ENCODE data around the gene CDCA7.
"Not testable (repeated sequence)": the region's sequence is repeated elsewhere in the genome, so short reads cannot be mapped to it uniquely, and the experiment has no call there.

The CDCA7 gene

DNA sequence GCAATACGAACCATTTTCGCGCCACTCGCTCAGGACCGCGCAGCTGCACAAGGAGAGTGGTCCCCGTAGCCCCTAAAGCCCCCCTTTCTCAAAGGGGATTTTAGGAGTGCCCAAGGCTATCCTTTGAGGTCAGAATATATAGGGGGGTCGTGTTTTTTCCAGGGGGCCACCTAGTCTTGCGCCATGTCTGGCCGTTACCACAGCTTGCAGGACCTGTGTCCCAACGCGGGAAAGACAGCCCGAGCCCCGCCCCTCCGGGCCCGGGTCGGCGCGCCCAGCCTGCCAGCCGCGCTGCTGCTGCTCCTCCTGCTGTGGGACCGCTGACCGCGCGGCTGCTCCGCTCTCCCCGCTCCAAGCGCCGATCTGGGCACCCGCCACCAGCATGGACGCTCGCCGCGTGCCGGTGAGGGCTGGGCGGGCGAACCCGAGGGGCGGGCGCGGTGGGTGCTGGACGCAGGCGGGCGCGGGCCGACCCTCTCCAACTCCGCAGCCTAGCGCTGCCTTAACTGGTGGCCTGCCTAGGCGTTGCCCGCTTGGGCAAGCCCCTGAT, at the start of gene CDCA7:
Gene CDCA7 (plus strand): TSS at position 291 of the 550 bp plus-strand sequence. CDS start 92 bp downstream, at position 383.
- H3K4me3 ChIP-seq (ENCODE audit: low read depth, low read length): peak within 1 kb of the TSS; percentile 74
- peak; percentile 27 for DNase-seq (ENCODE audit: low read depth)

- DNase-seq (ENCODE audit: low read depth): no peak
- H3K4me3 ChIP-seq (ENCODE audit: low read depth, low read length): no peak overlapping the region
These were observed 49.4 kb upstream of the CDCA7 start for GRCh38 chr2:173305303-173305702.

DNA sequence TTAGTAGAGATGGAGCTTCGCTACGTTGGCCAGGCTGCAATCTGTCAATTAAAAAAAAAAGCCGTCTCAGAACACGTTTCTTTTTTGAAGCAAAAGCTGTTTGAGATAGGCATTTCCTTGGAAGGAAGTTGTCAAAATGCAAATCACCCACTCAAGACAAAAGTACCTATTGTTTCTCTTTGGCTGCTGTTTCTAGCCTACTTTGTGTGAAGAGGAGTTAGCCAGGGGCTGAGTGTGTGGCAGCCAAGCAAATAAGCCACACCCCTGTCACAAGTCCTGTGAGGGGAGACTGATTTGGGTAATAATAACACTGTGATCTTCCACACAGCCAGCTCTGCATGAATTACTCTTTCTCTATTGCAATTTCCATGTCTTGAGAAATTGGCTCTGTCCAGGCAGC, 47.4 kb upstream of the CDCA7 start:
- DNase-seq (ENCODE audit: low read depth): no peak
- H3K4me3 ChIP-seq (ENCODE audit: low read depth, low read length): no peak overlapping the region

GRCh38 chr2:173309370-173309769, 45.3 kb upstream of the CDCA7 start:
- not testable (repeated sequence) for DNase-seq (ENCODE audit: low read depth); H3K4me3 ChIP-seq (ENCODE audit: low read depth, low read length)

DNA sequence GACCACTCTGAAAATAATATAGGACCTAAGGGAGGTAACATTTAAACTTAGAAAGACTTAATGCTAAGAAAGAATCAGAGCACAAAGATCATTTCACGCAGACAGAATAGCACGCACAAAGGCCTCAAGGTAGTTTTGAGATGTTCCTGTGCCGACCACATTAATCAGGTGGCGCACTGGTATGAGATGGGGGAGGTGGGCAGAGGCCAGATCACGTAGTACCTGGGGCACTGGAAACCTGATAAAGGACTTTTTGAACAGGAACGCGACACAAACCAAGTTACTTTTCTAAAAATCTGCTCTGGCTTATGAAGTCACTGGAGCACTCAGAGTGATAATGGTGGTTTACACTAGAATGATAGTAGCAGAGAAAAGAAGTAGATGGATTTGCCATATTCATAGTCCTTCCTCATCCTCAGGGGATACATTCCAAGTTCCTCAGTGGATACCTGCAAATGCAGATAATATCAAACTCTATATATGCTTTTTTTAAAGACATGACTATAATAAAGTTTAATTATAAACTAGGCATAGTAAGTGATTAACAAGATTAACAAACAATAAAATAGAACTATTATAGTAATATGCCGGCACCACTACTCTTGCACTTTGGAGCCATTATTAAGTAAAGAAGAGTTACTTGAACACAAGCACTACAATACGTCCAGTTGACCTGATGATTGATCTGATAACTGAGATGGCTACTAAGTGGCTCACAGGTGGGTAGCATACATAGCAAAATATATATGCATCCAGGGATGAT, 42.6 kb upstream of the CDCA7 start:
- DNase-seq (ENCODE audit: low read depth): no peak
- H3K4me3 ChIP-seq (ENCODE audit: low read depth, low read length): no peak overlapping the region

DNA sequence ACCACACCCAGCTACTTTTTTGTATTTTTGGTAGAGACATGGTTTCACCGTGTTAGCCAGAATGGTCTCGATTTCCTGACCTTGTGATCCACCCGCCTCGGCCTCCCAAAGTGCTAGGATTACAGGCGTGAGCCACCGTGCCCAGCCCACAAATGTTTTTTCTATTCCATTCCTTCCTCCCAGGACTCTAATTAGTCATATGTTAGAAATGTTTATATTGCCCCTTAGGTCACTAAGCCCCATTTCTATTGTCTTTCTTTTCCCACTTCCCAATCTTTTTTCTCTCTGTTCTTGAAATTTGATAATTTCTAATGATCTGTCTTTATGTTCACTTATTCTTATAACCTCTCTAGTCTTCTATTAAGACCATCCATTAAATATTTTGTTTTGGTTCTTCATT, 31.3 kb upstream of the CDCA7 start:
- no peak overlapping the region for H3K4me3 ChIP-seq (ENCODE audit: low read depth, low read length)
- DNase-seq (ENCODE audit: low read depth): no peak

DNA sequence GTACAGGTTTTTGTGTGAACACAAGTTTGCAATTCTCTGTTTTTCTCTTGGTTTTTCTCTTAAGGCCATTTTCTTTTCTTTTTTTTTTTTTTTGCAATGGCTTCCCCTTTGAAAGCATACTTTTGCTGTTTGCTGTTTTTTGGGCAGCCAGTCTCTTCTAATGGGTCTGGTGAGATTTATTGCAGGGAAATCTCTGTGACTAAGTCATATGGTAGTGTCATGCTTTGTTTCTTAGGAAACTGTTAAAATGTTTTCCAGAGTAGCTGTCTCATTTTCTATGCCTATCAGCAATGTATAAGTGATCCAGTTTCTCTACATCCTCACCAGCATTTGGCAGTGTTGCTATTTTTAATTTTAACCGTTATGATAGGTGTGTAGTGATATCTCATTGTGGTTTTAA, 27.9 kb upstream of the CDCA7 start:
- DNase-seq (ENCODE audit: low read depth): no peak
- H3K4me3 ChIP-seq (ENCODE audit: low read depth, low read length): no peak overlapping the region

GRCh38 chr2:173327421-173327820, 27.3 kb upstream of the CDCA7 start:
- no peak for DNase-seq (ENCODE audit: low read depth)
- H3K4me3 ChIP-seq (ENCODE audit: low read depth, low read length): no peak overlapping the region

DNA sequence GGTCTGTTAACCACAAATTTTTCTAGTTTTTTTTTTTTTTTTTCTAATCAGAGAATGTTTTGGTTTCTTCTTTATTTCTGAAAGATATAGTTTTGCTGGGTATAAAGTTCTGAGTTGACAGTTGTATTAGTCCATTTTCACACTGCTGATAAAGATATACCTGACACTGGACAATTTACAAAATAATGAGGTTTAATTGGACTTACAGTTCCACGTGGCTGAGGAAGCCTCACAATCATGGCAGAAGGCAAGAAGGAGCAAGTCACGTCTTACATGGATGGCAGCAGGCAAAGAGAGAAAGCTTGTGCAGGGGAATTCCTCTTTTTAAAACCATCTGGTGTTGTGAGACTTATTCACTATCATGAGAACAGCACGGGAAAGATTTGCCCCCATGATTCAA, 21.7 kb upstream of the CDCA7 start:
- DNase-seq (ENCODE audit: low read depth); H3K4me3 ChIP-seq (ENCODE audit: low read depth, low read length): not testable (repeated sequence)

- DNase-seq (ENCODE audit: low read depth): no peak
These were observed 14.9 kb upstream of the CDCA7 start for GRCh38 chr2:173339807-173340206.

GRCh38 chr2:173343921-173344320, 10.8 kb upstream of the CDCA7 start:
- no peak for DNase-seq (ENCODE audit: low read depth)
- H3K4me3 ChIP-seq (ENCODE audit: low read depth, low read length): no peak overlapping the region

More at GRCh38 chr2:173339807-173340206, 14.9 kb upstream of the CDCA7 start:
- no peak overlapping the region for H3K4me3 ChIP-seq (ENCODE audit: low read depth, low read length)

DNA sequence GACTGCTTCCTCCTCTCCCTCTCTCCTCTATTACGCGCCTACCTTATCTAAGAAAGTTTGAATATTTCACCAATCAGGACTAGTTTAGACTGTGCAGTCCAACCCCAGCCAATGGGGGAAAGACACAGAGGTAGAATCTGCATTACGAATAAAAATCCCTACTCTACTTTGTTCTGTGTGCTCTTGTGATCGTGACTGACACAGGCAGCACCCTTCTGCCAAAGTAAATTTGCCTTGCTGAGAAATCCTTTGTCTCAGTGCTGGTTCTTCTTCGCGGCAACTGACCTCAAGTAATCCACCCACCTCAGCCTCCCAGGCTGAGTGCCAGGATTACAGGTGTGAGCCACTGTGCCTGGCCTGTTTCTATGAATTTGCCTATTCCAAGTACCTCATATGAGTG, 8.6 kb upstream of the CDCA7 start:
- no peak for DNase-seq (ENCODE audit: low read depth)
- no peak overlapping the region for H3K4me3 ChIP-seq (ENCODE audit: low read depth, low read length)

DNA sequence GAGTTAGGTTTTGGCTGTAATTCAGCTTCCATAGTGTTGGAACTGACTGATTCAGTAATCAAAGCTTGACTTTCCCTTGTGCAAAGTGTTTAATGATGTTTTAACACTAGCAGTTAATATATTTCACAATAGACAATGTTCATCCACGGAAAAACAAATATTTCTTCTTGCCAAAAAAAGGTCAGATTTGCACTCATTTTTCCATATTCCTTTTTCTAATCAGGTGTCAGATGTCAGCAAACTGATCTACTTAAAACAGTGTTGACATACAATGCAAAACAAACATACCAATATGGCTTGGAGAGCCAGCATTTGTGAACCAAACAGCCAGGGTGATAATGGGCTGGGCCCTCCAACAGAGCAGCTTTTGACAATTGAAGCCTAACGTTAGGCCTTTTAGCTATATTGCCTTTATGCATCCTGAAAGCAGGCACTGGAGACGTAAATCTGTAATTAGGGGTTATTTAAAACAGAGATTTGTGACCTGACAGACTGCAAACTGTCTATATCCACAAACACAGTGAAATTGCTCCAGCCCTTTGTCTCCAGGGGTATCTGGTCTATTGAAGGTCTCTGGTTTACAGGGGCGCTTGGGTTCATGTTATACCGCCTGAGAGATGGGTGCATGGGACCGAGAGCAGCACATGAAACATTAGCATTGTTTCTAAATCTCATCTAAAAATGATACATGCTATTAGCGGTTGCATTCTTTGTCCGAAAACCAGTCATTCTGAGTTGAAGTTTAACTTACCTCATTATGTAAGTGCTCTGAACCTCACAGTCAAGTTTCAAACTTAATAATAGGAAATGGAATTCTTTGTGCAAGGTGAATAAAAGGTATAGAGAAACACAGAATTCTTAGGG, 7.1 kb upstream of the CDCA7 start:
- H3K4me3 ChIP-seq (ENCODE audit: low read depth, low read length): no peak overlapping the region
- DNase-seq (ENCODE audit: low read depth): no peak

DNA sequence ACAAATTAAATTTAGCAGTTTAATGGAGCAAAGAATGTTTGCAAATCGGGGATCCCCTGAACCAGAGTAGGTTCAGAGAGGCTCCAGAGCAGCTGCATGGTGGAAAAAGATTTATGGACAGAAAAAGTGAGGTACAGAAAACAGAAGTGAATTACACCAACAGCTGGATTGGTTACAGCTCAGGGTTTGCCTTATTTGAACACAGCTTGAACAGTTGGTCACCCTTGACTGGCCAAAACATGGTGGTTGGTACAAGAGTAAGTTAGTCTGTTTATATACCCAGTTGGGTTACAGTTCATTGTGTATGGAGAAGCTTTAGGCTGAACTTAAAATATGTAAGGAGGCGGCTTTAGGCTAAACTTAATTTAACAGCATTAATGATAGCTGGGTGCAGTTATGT, 5.4 kb upstream of the CDCA7 start:
- no peak overlapping the region for H3K4me3 ChIP-seq (ENCODE audit: low read depth, low read length)
- DNase-seq (ENCODE audit: low read depth): no peak

DNA sequence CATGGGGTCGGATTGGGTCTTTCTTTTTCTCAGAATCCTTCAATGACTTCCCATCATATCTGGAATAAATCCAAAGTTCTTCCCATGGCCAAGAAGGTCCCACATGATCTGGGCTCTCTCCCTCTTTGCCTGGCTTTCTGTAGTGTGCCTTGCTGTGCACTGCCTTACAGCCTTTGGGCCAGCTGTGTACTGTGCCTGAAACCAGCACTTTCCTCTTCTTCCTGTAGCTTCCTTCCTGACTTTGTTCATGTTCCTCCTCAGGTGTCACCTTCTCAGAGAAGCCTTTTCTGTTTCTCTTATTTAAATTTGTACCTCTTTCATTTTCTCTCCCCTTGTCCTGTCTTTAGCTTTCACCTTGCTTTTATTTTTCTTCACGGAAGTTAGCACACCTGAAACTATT, 4.3 kb upstream of the CDCA7 start:
- H3K4me3 ChIP-seq (ENCODE audit: low read depth, low read length): no peak overlapping the region
- no peak for DNase-seq (ENCODE audit: low read depth)

DNA sequence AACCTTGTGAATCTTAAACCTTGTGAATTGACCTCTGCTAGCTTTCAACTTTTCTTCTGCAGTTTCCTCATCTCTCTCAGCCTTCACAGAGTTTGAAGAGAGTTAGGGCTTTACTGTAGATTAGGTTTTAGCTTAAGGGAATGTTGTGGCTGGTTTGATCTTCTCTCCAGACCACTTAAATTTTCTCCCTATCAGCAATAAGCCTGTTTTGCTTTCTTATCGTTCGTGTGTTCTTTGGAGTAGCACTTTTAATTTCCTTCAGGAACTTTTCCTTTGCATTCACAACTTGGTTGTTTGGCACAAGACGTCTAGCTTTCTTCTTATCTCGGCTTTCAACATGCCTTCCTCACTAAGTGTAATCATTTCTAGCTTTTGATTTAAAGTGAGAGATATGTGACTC, 2.8 kb upstream of the CDCA7 start:
- no peak for DNase-seq (ENCODE audit: low read depth)
- no peak overlapping the region for H3K4me3 ChIP-seq (ENCODE audit: low read depth, low read length)

DNA sequence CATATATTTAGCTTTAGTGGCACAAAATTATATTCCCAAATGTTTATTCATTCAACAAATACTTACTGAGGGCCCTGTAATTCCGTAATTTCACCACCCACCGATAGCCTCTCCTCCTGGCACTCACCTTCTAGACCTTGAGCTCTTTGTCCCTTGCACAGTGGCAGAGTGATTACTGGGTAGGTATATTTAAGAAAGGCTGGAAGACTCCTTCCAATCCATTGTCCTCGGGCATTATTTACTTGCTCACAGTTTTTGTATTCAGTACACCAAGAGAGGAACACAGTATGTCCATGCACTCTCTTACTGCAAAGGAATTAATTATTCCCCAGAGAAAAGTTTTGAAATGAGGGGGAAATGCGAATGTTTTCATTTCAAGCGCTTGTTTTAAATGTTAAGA, 1.1 kb upstream of the CDCA7 start:
- DNase-seq (ENCODE audit: low read depth): no peak
- H3K4me3 ChIP-seq (ENCODE audit: low read depth, low read length): no peak overlapping the region

DNA sequence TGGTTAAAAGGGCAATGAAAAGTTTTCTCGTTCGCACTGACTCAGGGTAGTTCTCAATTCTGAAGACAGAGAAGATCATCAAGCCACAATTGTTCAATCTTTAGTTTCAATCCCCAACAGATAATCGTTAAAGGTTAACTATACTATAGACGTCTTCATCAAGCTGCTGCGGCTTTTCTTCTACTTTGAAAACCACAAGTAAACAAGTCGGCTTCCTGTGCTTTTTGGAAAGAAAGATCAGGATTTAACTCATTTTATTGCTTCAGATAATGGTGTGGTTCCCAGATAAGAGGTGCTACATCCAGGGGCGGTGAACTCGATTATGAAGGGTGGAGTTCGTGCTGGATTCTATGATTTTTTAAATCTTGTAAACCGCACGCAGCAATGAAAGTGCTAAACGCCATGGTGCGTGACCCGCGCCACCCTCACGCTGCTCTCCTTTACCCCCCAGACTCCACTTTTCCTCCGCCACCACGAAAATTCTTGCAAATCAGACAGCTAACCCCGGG, 545 bp upstream of the CDCA7 start:
- peak overlapping the region; percentile 74 for H3K4me3 ChIP-seq (ENCODE audit: low read depth, low read length)
- DNase-seq (ENCODE audit: low read depth): no peak

DNA sequence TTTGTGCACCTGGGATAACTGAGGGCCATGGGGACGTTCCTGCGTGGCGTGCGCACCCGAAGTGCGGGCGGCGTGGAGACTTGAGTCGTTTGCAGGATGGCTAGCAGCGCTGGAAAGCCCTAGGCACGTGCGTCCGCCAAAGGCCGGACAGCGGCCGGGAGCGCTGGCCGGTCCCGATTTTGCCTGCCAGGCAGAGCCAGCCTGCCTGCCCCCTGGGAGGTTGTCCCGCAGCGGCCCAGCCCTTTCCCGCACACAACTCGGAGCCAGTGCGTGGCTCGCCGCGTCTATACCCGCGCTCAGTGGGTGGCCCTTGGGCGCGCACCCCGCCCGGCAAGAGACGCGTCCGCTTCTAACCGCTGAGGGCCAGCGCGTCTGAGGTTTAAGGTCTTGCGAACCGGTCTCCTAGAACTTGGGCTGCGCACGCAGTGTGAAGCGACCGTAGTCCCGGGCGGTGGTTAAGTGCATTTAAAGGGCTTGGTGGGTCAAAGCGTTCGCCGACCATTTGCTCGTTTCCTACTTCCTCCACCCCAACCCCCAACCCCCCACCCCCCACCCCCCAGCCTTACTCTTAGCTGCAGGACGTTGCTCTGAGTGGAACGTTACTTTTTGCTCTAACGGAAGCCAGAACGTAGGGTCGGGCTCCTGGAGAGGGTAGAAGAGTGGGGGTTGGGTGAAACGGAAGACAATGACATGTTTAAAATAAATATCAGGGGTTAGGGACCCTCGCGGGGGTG, 627 bp downstream of the CDCA7 start:
- DNase-seq (ENCODE audit: low read depth): peak; percentile 9
- peak overlapping the region; percentile 74 for H3K4me3 ChIP-seq (ENCODE audit: low read depth, low read length)

Measured in skeletal muscle cell (primary cell).